NCI-H187 treated with DMSO at 0.1 percent for 48 hours (cell line): Measurements from ENCODE around the gene NT5C1A.

ENCODE experiments used
- DNase-seq: peaks from one replicate; lab custom pipeline; 2025; lab: John Stamatoyannopoulos, UW

The NT5C1A gene

GRCh38 chr1:39671793-39672550 lies at the start of gene NT5C1A:
TSS of gene NT5C1A (minus strand) at chr1:39672107. CDS start at chr1:39672038, 69 bp downstream.
- DNase-seq: no peak

GRCh38 chr1:39721664-39722063 lies 49.8 kb upstream of the NT5C1A start:
- no peak for DNase-seq

GRCh38 chr1:39720094-39720999 lies 48.4 kb upstream of the NT5C1A start:
- peak; percentile 24 for DNase-seq

- no peak for DNase-seq
Observed at GRCh38 chr1:39717809-39718208, 45.9 kb upstream of the NT5C1A start.

- no peak for DNase-seq
Observed at GRCh38 chr1:39713557-39713956, 41.6 kb upstream of the NT5C1A start.

GRCh38 chr1:39711966-39712340 lies 40.0 kb upstream of the NT5C1A start:
- no peak for DNase-seq

- no peak for DNase-seq
Observed at GRCh38 chr1:39711104-39711965, 39.4 kb upstream of the NT5C1A start.

GRCh38 chr1:39707506-39707905 lies 35.6 kb upstream of the NT5C1A start:
- DNase-seq: no peak

GRCh38 chr1:39704757-39705156 lies 32.9 kb upstream of the NT5C1A start:
- DNase-seq: no peak

- no peak for DNase-seq
Observed at GRCh38 chr1:39701049-39701439, 29.1 kb upstream of the NT5C1A start.

GRCh38 chr1:39700348-39700747 lies 28.4 kb upstream of the NT5C1A start:
- DNase-seq: no peak

GRCh38 chr1:39699419-39699818 lies 27.5 kb upstream of the NT5C1A start:
- no peak for DNase-seq

- no peak for DNase-seq
Observed at GRCh38 chr1:39698568-39698967, 26.7 kb upstream of the NT5C1A start.

- no peak for DNase-seq
Observed at GRCh38 chr1:39696448-39696847, 24.5 kb upstream of the NT5C1A start.

GRCh38 chr1:39695016-39695415 lies 23.1 kb upstream of the NT5C1A start:
- no peak for DNase-seq

GRCh38 chr1:39694026-39694425 lies 22.1 kb upstream of the NT5C1A start:
- no peak for DNase-seq

- DNase-seq: no peak
Observed at GRCh38 chr1:39692152-39693074, 20.5 kb upstream of the NT5C1A start.

GRCh38 chr1:39691383-39692151 lies 19.7 kb upstream of the NT5C1A start, which contains the start of gene HPCAL4:
TSS of gene HPCAL4 (minus strand) at chr1:39691433. CDS start at chr1:39684603, 6,830 bp downstream.
- peak; percentile 17 for DNase-seq

GRCh38 chr1:39690794-39691382 lies 19.0 kb upstream of the NT5C1A start:
- no peak for DNase-seq

GRCh38 chr1:39690225-39690624 lies 18.3 kb upstream of the NT5C1A start:
- no peak for DNase-seq
